DOHH2 (cell line): ENCODE data around the gene SERPING1.

ENCODE experiments used
- H3F3A ChIP-seq: fragments of 200-600 bp; sonication (generic), shearing (Covaris generic); 2 replicates; pipeline ENCODE4 v1.6.0; 2016; ENCODE audit warnings: antibody characterized with exemption, mild to moderate bottlenecking; ENCODE audit not compliant: control insufficient read depth, insufficient read depth
- H3K27ac ChIP-seq: fragments of 200-600 bp; sonication (generic); 2 replicates; pipeline ENCODE4 v1.5.1; 2014; ENCODE audit warnings: low read depth, mild to moderate bottlenecking, low read length, moderate library complexity
- H3K27me3 ChIP-seq: fragments of 200-600 bp; sonication (generic); 2 replicates; pipeline ENCODE4 v1.6.1; 2014; ENCODE audit warnings: mild to moderate bottlenecking, low read length, mixed read lengths; ENCODE audit not compliant: control insufficient read depth
- H3K36me3 ChIP-seq: fragments of 200-600 bp; sonication (generic); 2 replicates; pipeline ENCODE4 v1.6.1; 2014; ENCODE audit warnings: mild to moderate bottlenecking, low read length, moderate library complexity, mixed read lengths; ENCODE audit not compliant: control insufficient read depth
- H3K4me1 ChIP-seq: fragments of 200-600 bp; sonication (generic); 2 replicates; pipeline ENCODE4 v1.6.1; 2014; ENCODE audit warnings: mild to moderate bottlenecking, low read length, mixed read lengths; ENCODE audit not compliant: control insufficient read depth
- H3K4me2 ChIP-seq: fragments of 200-600 bp; sonication (generic); 2 replicates; pipeline ENCODE4 v1.6.0; 2014; ENCODE audit warnings: mild to moderate bottlenecking, low read length, moderate library complexity
- H3K4me3 ChIP-seq: fragments of 200-600 bp; sonication (generic); 2 replicates; pipeline ENCODE4 v1.5.1; 2014; ENCODE audit warnings: mild to moderate bottlenecking, low read length, mixed read lengths
- H3K79me2 ChIP-seq: fragments of 200-600 bp; sonication (generic); 2 replicates; pipeline ENCODE4 v1.6.1; 2014; ENCODE audit warnings: mild to moderate bottlenecking, low read length, mixed read lengths; ENCODE audit not compliant: control insufficient read depth
- H3K9me2 ChIP-seq: fragments of 200-600 bp; sonication (generic); replicated peaks from 2 replicates; pipeline ENCODE4 v1.6.1; 2014; ENCODE audit warnings: mild to moderate bottlenecking, low read length, mixed read lengths; ENCODE audit not compliant: control insufficient read depth
- H3K9me3 ChIP-seq: fragments of 200-600 bp; sonication (generic); 2 replicates; pipeline ENCODE4 v1.6.1; 2014; ENCODE audit warnings: antibody characterized with exemption, low read length, mixed read lengths; ENCODE audit not compliant: control insufficient read depth, insufficient read depth
- H4K20me1 ChIP-seq: fragments of 200-600 bp; sonication (generic); 2 replicates; pipeline ENCODE4 v1.6.0; 2014; ENCODE audit warnings: low read depth, mild to moderate bottlenecking, antibody characterized with exemption, low read length, moderate library complexity; ENCODE audit not compliant: control insufficient read depth, insufficient read depth
- CTCF ChIP-seq: fragments of 200-600 bp; sonication (generic); IDR thresholded peaks from one replicate; pipeline ENCODE4 v1.5.1; 2014; ENCODE audit warnings: antibody characterized with exemption, mild to moderate bottlenecking, low read depth, low read length; ENCODE audit not compliant: poor library complexity, severe bottlenecking
- EZH2phosphoT487 ChIP-seq: fragments of 200-600 bp; sonication (generic); IDR thresholded peaks from 2 replicates; pipeline ENCODE4 v1.6.1; 2017; ENCODE audit warnings: borderline replicate concordance, mild to moderate bottlenecking, antibody characterized with exemption, low read length, moderate library complexity, mixed read lengths

The SERPING1 gene

DNA sequence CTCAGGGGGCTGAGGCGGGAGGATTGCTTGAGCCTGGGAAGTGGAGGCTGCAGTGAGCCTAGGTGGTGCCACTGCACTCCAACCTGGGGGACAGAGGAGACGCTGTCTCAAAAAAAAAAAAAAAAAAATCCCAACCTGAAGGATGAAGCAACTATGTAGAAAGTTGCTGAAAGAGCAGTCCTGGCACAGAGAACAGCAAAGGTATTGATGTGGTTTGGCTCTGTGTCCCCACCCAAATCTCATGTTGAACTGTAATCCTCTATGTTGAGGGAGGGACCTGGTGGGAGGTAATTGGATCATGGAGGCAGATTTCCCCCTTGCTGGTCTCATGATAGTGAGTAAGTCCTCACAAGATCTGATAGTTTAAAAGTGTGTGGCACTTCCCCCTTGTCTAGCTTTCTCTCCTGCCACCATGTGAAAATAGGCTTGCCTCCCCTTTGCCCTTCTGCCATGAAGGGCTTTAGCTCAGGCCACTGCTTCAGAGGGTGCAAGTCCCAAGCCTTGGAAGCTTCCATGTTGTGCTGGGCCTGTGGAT is 10.7 kb upstream of the SERPING1 start:
- no peaks in the 10 kb centered on the region for H3K4me1 ChIP-seq
- H3F3A ChIP-seq, result no peaks in the 10 kb centered on the region
- TF ChIP-seq CTCF (no peak), EZH2phosphoT487 (no peak)
- H3K27ac ChIP-seq, result no peak overlapping the region
- no peaks in the 10 kb centered on the region for H3K9me2 ChIP-seq
- H3K27me3 ChIP-seq, result no peaks in the 10 kb centered on the region
- H3K9me3 ChIP-seq, result no peaks in the 10 kb centered on the region
- no peaks in the 10 kb centered on the region for H3K36me3 ChIP-seq
- no peaks in the 10 kb centered on the region for H4K20me1 ChIP-seq
- H3K79me2 ChIP-seq, result no peaks in the 10 kb centered on the region
- H3K4me3 ChIP-seq, result no peak overlapping the region
- H3K4me2 ChIP-seq, result no peak overlapping the region

DNA sequence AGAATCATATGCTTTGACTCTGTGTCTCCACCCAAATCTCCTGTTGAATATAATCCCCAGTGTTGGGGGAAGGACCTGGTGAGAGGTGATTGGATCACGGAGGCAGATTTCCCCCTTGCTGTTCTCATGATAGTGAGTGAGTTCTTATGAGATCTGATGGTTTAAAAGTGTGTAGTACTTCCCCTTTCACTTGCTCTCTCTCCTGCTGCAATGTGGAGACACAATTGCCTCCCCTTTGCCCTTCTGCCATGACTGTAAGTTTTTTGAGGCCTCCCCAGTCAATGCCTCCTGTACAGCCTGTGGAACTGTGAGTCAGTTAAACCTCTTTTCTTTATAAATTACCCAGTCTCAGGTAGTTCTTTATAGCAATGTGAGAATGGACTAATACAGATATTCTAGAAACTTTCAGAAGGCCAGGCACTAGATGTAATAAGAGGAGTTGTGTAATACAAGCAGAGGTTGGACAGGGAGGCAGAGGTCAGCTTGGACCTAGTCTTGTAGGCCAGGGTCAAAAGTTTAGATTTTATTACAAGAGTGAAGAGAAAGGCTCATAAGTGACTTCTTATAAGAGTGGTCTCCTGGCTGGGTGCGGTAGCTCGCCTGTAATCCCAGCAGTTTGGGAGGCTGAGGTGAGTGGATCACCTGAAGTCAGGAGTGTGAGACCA is 9.3 kb upstream of the SERPING1 start:
- H3K9me3 ChIP-seq, result no peaks in the 10 kb centered on the region
- H3K4me2 ChIP-seq, result no peak overlapping the region
- no peak for TF ChIP-seq CTCF
- no peak for TF ChIP-seq EZH2phosphoT487
- no peaks in the 10 kb centered on the region for H3K36me3 ChIP-seq
- H3K27ac ChIP-seq, result no peak overlapping the region
- no peak overlapping the region for H3K4me3 ChIP-seq
- no peaks in the 10 kb centered on the region for H4K20me1 ChIP-seq
- no peaks in the 10 kb centered on the region; the same call in 1 of the 2 replicates for H3K27me3 ChIP-seq
- H3K9me2 ChIP-seq, result no peaks in the 10 kb centered on the region
- no peaks in the 10 kb centered on the region for H3K79me2 ChIP-seq
- H3F3A ChIP-seq, result no peaks in the 10 kb centered on the region
- H3K4me1 ChIP-seq, result no peaks in the 10 kb centered on the region

DNA sequence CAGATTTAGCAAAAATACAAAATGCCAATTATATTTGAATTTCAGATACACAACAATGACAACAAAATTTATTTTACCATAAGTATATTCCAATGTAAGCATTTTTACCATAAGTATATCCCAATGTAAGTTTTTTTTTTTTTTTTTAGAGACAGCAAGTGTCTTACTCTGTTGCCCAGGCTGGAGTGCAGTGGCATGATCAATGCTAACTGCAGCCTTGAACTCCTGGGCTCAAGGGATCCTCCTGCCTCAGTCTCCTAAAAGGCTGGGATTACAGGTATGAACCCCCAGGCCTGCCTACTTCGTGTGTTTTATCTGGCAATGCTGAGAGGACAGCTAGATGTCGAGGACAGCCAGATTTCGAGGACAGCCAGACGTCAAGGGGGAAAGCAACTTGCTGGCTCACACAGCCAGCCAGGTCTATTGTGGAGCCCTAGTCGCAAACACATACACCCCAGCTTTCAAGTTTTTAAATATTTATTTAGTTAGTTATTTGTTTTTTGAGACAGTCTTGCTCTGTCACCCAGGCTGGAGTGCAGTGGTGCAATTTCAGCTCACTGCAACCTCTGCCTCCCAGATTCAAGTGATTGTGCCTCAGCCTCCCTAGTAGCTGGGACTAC is 1.1 kb upstream of the SERPING1 start:
- TF ChIP-seq CTCF (no peak), EZH2phosphoT487 (no peak)
- Histone ChIP-seq H3K9me2 (no peaks in the 10 kb centered on the region), H3K4me3 (no peak overlapping the region), H3K4me1 (no peaks in the 10 kb centered on the region), H3K9me3 (no peaks in the 10 kb centered on the region), H3K36me3 (no peaks in the 10 kb centered on the region), H3K4me2 (no peak overlapping the region), H3K79me2 (no peaks in the 10 kb centered on the region), H3F3A (no peaks in the 10 kb centered on the region), H3K27me3 (peaks cover 26% of the 10 kb centered on the region), H3K27ac (no peak overlapping the region), H4K20me1 (no peaks in the 10 kb centered on the region)
